ENCODE results near the gene ASB13.

ASB13 gene

DNA sequence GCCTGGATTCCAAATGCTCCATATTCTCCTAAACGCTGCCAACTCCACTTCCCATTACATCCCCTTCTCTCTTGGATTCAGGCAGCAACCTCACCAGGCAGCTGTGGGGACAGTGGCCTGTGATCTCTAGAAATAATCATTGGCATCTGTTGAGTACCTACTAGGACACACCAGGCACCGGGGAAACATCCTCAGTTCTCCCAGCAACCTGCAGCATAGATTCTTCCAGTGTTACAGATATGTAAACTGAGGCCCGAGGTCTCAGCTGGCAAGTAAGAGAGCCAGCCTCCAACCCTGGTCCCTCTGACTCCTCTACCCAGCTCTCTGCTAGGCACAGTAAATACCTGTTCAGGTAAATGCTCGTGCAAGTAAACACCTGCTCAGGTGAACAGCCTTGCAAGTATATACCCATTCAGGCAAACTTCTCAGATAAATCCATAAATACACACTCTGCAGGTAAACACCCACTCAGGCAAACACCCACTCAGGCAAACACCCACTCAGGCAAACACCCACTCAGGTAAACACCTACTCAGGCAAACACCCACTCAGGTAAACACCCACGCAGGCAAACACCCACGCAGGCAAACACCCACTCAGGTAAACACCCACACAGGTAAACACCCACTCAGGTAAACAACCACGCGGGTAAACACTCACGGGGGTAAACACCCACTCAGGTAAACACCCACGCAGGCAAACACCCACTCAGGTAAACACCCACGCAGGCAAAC, 18.7 kb downstream of the ASB13 start:
- no peak for DNase-seq (ENCODE audit: low read depth)

DNA sequence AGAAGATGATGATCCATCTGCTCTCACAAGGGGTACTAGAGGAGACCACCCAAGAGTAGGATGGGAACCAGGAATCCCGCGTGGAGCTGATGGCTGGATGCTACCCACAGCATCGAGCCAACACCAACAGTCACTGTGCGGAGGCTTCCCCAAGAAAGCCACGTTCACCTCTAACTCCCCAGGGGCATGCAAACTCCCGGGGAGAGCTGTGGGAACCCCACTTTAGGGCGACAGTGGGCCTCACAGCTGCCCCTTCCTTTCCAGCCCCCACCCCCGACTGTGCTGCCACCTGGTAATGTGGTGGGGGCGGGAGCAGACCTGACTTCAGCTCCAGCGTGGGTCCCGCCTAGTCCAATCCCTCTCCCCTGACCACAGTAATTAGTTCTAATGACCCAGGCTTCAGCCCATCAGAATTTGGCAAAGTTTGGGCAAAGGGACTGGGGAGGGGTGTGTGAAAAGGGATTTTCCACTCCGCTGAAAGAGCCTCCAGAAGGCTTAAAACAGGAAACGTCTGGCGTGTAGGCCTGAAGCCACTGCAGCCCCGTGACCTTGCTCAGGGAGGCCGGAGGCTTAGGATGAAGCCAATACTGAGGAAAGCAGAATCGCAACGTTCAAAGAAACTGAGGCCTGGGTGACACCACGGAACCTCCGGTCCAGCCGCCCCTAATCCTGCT, 20.3 kb downstream of the ASB13 start:
- DNase-seq (ENCODE audit: low read depth), result no peak

DNA sequence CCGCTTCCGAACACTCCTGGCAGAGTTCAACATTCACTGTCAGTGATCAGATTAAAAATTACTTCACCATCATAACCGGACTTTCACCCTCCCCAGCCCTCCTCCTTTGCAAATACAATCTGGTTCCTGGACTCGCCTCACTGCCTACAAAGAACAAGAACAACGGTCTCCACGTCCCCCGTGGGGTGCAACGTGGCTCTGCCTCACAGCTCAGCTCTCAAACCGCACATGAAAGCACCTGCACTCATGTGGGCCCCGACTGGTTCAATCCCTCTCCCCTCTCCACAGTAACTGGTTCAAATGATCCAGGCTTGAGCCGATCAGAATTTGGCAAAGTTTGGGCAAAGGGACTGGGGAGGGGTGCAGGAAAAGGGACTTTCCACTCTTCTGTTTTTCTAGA, 21.0 kb downstream of the ASB13 start:
- no peak for DNase-seq (ENCODE audit: low read depth)

DNA sequence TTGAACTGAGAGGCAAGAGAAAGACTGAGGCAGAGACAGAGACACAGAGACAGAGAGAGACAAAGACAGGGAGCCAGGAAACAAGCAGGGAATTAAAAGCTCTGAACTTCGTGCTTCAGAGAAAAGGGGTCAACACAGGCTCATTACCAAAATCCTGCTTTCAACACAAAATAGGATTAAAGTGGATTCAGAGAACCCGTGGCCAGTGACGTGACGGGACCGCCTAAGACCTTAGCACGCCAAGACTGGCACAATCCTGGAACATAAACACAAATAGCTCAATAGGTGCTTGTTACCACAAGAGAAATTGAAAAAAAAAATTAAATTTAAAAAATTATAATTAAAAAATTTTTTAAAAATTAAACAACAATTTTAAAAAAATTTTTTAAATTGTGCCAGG, 21.5 kb downstream of the ASB13 start:
- DNase-seq (ENCODE audit: low read depth), result no peak

- no peak for DNase-seq (ENCODE audit: low read depth)
Observed at GRCh38 chr10:5643346-5644067, 22.9 kb downstream of the ASB13 start.

GRCh38 chr10:5641501-5641900, 24.9 kb downstream of the ASB13 start:
- DNase-seq (ENCODE audit: low read depth), result no peak

DNA sequence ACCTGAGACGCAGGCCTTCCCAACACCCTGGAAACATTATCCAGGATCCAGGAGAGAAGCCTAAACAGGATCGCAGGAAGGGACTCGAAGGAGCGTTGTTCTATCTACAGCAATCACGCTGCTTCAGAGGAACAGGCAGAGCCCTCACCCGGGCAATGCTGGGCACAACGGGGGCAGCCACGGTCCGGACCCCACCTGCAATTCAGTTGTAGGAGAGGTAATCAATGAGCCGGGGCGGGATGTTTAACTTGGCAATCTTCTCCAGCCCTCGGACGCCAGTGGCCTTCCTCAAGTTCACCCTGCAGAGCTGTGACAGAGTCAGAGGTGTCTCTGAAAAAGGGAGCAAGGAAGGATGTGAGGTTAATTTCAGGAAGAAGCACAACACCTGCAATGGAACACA, 25.9 kb downstream of the ASB13 start:
- DNase-seq (ENCODE audit: low read depth), result no peak

- DNase-seq (ENCODE audit: low read depth), result no peak
Observed at GRCh38 chr10:5640036-5640435, 26.4 kb downstream of the ASB13 start.

DNA sequence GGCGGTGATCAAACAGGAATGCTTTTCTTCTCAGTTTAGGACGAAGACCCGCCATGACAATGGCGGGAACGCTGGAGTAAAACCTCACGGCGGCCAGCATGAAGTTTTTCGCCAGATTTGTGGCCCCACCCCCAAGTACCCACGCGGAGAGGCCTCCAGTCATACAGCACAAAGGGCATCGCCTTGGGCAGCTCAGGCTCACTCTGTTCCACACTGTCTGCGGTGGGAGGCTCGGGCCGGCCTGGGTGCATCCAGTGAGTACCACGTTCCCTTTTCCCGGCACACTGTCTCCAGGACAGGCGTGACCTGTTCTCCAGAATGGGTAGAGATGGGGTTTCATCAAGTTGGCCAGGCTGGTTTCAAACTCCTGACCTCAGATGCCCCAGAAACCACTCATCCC, 27.3 kb downstream of the ASB13 start:
- DNase-seq (ENCODE audit: low read depth), result no peak

DNA sequence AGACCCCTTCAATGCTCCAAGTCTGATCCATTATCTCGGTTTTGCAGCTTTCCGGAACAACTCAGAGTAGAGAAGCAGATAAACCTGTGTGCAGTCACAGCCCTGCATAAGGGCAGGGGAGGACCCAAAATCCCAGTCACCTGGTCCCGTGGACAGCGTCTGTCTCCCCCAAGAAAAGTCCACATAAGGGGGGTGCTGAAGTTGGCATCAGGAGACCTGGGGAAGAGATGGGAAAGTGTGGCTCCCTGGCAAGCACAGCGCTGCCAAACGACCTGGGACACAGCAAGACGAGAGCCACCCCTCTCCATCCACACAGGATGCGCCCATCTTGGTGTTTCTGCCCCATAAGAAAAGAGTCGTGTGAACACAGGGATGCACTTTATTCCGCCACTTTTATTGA, 27.9 kb downstream of the ASB13 start:
- no peak for DNase-seq (ENCODE audit: low read depth)

GRCh38 chr10:5634918-5635317, 31.5 kb downstream of the ASB13 start:
- DNase-seq (ENCODE audit: low read depth), result no peak

- no peak for DNase-seq (ENCODE audit: low read depth)
Observed at GRCh38 chr10:5633166-5633749, 33.1 kb downstream of the ASB13 start.

- DNase-seq (ENCODE audit: low read depth), result no peak
Observed at GRCh38 chr10:5632446-5632845, 33.9 kb downstream of the ASB13 start.

GRCh38 chr10:5631936-5632335, 34.5 kb downstream of the ASB13 start:
- DNase-seq (ENCODE audit: low read depth), result no peak

DNA sequence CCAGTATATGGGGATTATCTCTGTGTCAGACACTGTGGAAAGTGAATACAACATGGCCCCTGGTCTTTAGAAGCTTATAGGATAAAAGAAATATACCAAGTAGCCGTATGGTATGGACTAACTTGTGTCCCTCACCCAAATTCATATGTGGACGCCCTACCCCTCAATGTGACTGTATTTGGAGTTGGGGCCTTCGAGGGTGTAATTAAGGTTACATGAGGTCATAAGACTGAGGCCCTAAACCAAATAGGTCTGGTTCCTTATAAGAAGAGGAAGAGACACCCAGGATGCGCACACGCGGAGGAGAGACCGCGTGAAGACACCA, 36.3 kb downstream of the ASB13 start:
- DNase-seq (ENCODE audit: low read depth), result no peak

DNA sequence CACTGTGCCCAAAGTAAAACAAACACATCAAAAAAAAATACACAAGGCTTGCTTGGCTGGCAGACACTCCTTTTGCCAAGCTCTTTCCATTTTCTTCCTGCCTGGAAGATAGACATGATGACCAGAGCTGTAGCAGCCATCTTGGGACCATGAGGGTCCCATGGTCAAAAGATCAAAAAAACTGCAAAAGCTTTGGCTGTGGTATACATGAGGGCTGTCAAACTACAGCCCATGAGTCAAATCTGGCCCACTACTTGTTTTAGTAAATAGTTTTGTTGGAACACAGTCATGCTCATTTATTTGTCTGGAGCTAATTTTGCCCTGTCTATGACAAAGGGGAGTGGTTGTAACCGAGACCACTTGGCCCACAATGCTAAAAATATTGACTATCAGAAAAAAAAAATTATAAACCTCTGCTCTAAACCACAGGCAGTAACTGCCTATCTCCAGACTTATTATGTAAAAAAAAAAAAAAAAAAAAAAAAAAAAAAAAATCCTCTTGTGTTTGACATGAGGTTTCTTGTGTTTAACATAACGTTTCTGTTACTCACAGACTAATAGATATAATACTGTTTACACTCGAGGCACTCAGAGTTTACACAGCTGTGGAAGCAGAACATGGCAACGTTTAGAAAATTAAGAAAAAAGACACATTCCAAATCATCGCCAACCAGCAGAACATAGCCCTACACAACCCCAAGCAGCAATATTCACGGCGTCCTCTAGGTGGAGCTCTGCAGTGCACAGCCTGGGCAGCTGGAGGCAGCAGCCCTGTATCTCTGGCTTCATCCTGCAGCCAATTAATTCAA, 36.9 kb downstream of the ASB13 start:
- peak; percentile 31 for DNase-seq (ENCODE audit: low read depth)

DNA sequence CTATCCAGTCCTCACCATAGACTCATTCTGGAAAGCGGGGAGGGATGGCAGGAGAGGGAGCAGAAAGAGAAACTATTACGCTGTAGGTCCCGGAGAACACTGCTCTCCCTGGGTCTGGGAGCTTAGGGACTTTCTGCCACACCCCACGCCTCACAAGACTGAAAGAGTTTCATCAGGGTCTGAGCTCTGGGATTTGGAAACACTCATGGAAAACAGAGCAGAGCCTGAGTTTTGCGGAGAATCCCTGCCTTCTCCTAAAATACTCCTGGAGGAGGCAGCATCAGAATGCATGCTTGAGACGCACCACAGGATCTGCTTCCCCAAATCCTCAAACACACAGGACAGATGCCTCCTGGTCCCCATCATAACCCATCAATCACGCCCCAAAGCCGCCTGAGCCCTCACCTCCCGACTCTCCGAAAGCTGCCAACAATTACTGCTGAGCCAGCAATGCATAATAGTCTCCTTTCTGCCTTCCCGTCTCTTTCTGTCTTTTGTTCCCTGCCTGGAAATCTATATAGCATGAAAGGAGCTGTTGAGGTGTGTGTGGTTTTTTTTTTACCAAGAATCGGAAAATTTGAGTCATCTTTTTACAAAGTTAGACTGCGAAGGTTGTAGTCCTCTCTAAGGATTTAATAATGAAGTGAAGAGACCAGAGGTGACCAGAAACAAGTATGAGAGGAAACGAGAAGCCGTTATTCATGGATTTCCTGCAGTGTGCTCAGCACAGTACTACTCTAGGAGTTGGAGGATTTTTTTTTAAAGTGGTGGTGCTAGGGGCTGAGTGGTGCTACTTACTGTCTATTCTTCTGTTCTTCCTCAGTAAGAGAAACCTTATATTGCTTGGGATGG, 37.7 kb downstream of the ASB13 start:
- DNase-seq (ENCODE audit: low read depth), result no peak

DNA sequence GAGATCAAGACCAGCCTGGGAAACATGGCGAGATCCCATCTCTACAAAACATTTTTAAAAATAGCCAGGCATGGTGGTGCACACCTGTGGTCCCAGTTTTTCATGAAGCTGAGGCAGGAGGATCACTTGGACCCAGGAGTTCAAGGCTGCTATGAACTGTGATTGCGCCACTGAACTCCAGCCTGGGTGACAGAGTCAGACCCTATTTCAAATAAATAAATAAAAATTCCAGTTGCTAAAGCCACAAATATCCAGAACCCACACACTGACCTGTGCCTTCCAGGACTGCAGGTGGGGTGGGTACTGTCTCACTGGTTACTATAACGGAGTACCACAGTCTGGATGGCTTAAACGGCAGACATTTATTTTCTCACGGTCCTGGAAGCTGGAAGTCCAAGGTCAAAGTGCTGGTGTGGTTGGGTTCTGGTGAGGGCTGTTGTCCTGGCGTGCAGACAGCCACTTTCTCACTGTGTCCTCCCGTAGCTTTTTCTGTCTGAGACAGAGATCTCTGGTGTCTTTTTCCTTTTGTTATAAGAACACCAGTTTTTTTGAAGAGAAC, 38.8 kb downstream of the ASB13 start:
- no peak for DNase-seq (ENCODE audit: low read depth)

- DNase-seq (ENCODE audit: low read depth), result no peak
Observed at GRCh38 chr10:5625992-5626777, 40.2 kb downstream of the ASB13 start.

DNA sequence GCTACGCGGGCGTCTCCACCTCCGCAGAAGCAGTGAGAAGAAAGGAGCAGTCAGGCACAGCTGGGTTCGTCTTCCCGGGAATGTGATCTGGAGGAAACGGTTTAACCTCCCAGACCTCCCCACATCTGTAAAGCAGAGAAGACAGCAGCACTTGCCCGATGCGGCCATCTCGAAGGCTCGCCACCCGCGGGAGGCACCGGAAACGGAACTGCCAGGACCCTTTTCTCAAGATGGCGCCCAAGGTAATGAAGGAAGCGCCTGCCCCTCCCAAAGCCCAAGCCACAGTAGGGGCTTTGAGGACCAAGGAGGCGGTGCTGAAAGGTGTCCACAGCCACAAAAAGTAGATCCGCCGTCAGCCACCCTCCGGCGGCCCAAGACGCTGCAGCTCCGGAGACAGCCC, 41.7 kb downstream of the ASB13 start:
- DNase-seq (ENCODE audit: low read depth), result no peak
